Measurements from ENCODE around the gene PRAMEF12.
"Not testable (repeated sequence)": the region's sequence is repeated elsewhere in the genome, so short reads cannot be mapped to it uniquely, and the experiment has no call there.

Gene PRAMEF12

GRCh38 chr1:12772520-12772919 is 1.0 kb upstream of the PRAMEF12 start:
- DNase-seq = no peak

DNA sequence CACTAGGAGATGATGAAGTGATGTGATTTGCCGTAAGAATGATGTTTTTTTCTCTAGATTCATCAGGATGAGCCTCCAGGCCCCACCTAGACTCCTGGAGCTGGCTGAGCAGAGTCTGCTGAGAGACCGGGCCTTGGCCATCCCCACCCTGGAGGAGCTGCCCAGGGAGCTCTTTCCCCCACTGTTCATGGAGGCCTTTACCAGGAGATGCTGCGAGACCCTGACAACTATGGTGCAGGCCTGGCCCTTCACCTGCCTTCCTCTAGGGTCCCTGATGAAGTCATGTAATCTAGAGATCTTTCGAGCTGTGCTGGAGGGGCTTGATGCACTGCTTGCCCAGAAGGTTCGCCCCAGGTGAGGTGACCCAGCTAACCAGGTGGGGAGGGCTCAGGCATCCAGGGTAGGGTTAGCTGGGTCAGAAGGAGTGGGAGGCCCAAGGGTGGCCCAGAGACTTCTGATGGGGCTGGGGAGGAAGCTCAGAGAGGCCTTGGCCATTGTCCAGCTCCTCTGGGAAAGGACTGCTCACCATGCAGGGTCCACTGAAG is 1.3 kb downstream of the PRAMEF12 start:
- DNase-seq = no peak

DNA sequence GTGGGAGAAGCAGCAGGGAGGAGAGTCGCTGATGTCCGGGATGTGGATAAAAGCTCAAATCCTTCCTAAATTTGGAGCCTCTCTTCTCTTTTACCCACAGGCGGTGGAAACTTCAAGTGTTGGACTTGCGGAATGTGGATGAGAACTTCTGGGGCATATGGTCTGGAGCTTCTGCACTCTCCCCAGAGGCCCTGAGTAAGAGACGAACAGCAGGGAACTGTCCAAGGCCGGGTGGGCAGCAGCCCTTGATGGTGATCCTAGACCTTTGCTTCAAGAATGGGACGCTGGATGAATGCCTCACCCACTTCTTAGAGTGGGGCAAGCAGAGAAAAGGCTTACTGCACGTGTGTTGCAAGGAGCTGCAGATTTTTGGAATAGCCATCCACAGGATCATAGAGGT is 1.9 kb downstream of the PRAMEF12 start:
- no peak for DNase-seq

DNA sequence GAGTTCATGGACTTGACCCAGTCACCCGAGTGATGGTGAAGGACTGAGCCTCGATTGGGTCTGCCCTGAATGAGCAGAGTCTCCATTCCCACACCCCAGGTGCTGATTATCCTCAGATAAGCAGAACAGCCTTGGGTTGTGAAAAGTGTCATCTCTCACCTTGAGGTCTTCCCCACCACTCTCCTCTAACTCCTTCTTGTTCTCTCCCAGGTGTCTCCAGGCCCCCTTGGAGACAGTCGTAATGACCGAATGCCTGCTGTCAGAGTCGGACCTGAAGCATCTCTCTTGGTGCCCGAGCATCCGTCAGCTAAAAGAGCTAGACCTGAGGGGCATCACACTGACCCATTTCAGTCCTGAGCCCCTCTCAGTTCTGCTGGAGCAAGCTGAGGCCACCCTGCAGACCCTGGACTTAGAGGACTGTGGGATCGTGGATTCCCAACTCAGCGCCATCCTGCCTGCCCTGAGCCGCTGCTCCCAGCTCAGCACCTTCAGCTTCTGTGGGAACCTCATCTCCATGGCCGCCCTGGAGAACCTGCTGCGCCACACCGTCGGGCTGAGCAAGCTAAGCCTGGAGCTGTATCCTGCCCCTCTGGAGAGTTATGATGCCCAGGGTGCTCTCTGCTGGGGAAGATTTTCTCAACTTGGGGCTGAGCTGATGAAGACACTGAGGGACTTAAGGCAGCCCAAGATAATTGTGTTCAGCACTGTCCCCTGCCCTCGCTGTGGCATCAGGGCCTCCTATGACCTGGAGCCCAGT is 3.4 kb downstream of the PRAMEF12 start:
- DNase-seq = no peak

GRCh38 chr1:12778061-12778460 is 4.5 kb downstream of the PRAMEF12 start:
- no peak for DNase-seq

DNA sequence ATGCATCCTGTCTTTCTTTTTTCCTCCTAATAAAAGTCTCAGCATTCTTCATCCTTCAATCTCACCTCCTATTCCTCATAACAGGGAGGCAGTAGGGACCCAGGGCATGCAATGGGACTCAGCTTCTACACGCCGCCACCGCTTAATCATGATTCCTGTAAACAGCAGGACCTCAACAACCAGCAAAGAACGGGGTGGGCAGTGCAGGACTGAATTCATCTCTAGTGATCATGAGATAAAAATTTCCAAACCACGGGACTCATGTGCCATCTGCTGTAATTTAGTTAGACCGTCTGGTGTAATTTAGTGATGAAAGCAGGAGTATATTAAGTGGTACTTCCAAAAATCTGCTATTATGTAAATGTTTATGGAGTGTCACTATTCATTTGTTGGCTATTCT is 5.4 kb downstream of the PRAMEF12 start:
- no peak for DNase-seq

DNA sequence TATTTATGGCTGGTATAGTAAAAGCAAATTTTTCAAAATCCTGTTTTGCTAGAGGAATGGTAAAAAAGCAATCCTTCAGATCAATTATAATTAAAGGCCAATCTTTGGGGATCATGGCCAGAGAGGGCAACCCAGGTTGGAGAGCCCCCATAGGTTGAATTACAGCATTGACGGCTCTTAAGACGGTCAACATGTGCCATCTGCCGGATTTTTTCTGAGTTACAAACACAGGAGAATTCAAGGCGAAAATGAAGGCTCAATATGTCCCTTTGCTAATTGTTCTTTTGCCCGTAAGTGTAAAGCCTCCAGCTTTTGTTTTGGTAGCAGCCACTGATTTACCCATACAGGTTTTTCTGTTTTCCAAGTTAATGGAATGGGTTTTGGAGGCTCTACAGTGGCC is 8.0 kb downstream of the PRAMEF12 start:
- DNase-seq = not testable (repeated sequence)

DNA sequence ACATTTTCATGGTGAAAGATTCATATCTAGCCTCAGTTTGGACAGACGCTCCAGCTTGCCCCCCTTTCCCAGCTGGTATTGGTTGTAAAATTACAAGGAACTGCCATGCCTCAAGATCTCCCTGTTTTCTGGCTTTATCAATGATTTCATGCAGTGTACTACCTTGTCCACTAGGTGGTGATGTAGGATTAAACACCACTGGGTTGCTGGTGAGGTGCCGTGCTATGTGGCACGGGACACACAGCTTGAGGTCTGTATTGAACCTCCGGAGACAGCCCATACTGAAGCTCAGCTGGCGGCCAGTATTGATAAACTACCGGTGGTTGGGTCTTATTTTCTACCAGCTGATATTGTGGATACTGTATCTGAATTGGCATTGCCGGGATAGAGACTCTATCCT is 10.2 kb downstream of the PRAMEF12 start:
- DNase-seq = not testable (repeated sequence)

GRCh38 chr1:12784729-12785128 is 11.2 kb downstream of the PRAMEF12 start:
- not testable (repeated sequence) for DNase-seq

DNA sequence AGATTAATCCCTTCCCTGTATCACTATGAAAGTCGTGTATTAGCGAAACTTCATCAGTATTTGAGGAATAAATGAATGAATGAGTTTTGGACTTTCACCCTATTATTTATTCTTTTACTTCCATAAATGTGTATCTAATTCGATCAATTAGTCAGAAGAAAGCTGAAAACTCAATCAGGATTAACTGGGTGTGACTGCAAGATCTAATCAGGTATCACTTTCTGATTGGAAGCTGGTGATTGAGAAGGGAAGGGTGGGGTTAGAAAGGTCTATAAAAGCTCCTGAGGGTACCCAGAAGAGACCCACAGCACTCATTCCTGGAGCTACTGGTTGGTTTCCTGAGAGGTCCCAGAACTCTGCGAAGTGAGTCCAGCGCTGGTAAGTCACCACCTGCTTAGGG is 17.6 kb downstream of the PRAMEF12 start, which contains the start of gene PRAMEF1:
PRAMEF1 (plus strand) TSS at position 301 of the 400 bp plus-strand sequence. CDS start 1,831 bp downstream, outside the sequence.
- DNase-seq = not testable (repeated sequence)

- DNase-seq = no peak
Measured at GRCh38 chr1:12798911-12799310, 25.4 kb downstream of the PRAMEF12 start.

- no peak for DNase-seq
Measured at GRCh38 chr1:12799730-12800129, 26.2 kb downstream of the PRAMEF12 start.

DNA sequence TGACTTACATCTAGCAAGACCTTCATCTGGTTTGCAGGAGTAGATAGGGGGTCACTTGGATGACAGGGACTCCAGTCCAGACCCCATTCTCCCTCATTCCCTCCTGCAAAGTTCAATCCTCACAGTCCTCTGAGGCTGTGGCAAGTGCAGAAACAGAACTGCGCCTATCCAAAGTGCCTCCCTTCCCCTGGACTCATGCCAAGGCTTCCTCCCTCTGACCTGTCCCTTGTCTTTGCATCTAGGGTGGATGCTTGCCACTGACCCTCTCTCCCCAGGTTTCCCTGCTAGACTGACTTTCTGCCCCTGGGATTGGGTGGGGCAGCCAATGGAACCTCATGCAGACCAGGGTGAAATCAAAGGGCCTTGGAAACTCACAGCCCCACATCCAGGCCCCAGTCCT is 36.4 kb downstream of the PRAMEF12 start:
- no peak for DNase-seq

- DNase-seq = no peak
Measured at GRCh38 chr1:12810691-12811408, 37.3 kb downstream of the PRAMEF12 start.

DNA sequence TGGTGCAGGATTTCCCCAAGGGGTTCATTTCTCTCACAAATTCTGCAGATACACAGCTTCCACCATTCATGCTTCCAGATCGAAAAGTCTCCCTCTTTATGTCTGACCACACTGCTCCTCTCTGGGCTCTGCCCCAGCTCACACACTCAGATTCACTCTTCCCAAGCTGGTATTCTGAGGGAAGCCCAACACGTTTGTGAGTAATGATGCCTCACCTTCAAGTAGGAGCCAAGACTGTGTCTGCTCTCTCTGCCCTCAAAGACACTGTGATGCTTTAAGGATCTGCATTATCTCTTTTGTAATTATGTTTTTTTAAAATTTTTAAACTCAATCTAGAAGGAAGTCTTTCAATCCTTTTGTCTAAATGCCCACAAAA is 37.9 kb downstream of the PRAMEF12 start:
- DNase-seq = no peak

GRCh38 chr1:12819061-12819460 is 45.5 kb downstream of the PRAMEF12 start:
- not testable (repeated sequence) for DNase-seq

Measured in stimulated activated naive CD4-positive, alpha-beta T cell (primary cell).